Glutamatergic neuron (in vitro differentiated cells): ENCODE results near the gene KLHL10. TPM values are rescaled to one million over a fixed set of nuclear protein-coding genes. Genes with fewer than 3 reads are reported as not detected.

ENCODE experiments used
- DNase-seq: peaks from one replicate; pipeline ENCODE4 v3.0.0; 2022
- H3K27ac Mint-ChIP-seq: one replicate; pipeline ENCODE4 v1.8.0; 2020; ENCODE audit warnings: mild to moderate bottlenecking, mixed read lengths, inconsistent platforms; ENCODE audit not compliant: unreplicated experiment
- H3K27me3 Mint-ChIP-seq: one replicate; pipeline ENCODE4 v1.8.0; 2020; ENCODE audit warnings: mild to moderate bottlenecking, moderate library complexity, mixed read lengths, inconsistent platforms; ENCODE audit not compliant: unreplicated experiment
- H3K36me3 Mint-ChIP-seq: one replicate; pipeline ENCODE4 v1.8.0; 2020; ENCODE audit warnings: mild to moderate bottlenecking, mixed read lengths, inconsistent platforms; ENCODE audit not compliant: unreplicated experiment
- H3K4me1 Mint-ChIP-seq: one replicate; pipeline ENCODE4 v1.8.0; 2020; ENCODE audit warnings: mild to moderate bottlenecking, low read depth, mixed read lengths, inconsistent platforms; ENCODE audit not compliant: unreplicated experiment
- H3K4me3 Mint-ChIP-seq: one replicate; pipeline ENCODE4 v1.8.0; 2020; ENCODE audit warnings: mild to moderate bottlenecking, mixed read lengths, inconsistent platforms; ENCODE audit not compliant: unreplicated experiment
- H3K9me3 Mint-ChIP-seq: one replicate; pipeline ENCODE4 v1.8.0; 2020; ENCODE audit warnings: mild to moderate bottlenecking, moderate library complexity, mixed read lengths, inconsistent platforms; ENCODE audit not compliant: unreplicated experiment
- CTCF ChIP-seq: fragments of 200-600 bp; sonication (generic); IDR thresholded peaks from one replicate; pipeline ENCODE4 v1.5.0; 2021; ENCODE audit not compliant: partially characterized antibody, unreplicated experiment
- total RNA-seq: library from RNA; stranded (reverse); fragmentation: NEBNext Ultra II Directional; extraction: Animal tissue kit (Norgen Biotek cat#: 25700); gene quantifications from one replicate; pipeline ENCODE4 v1.2.1, GENCODE V29; 2021; ENCODE audit not compliant: unreplicated experiment

The KLHL10 gene
- total RNA-seq, 1 donor from 2014 or later = not detected

GRCh38 chr17:41796121-41796895, 41.3 kb upstream of the KLHL10 start:
- no peak for DNase-seq
- Mint-ChIP-seq H3K27ac (no peak overlapping the region), H3K4me1 (peaks cover 6% of the 10 kb centered on the region), H3K27me3 (peaks cover 2% of the 10 kb centered on the region), H3K36me3 (no peaks in the 10 kb centered on the region), H3K9me3 (peaks cover 5% of the 10 kb centered on the region), H3K4me3 (no peak overlapping the region)
- TF ChIP-seq CTCF = no peak

DNA sequence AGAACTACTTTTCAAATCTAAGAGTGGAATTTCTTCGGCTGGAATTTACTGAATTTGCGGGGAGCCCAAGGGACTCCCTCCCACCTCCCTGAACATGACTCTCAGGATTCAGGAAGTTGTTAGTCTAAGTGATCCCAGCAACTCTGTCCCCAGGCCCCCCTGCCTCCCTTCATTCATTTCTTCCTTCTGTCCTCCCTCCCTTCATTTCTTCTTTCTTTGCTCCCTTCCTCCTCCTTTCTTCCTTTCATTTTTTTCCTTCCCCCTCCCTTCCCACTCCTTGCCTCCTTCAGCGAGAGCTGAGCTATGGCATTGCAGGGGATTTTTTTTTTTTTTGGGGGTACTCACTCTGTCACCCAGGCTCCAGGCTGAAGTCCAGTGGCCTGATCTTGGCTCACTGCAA, 40.2 kb upstream of the KLHL10 start:
- Mint-ChIP-seq H3K27me3 (peaks cover 4% of the 10 kb centered on the region), H3K27ac (no peak overlapping the region), H3K9me3 (peaks cover 7% of the 10 kb centered on the region), H3K36me3 (no peaks in the 10 kb centered on the region), H3K4me1 (peaks cover 9% of the 10 kb centered on the region), H3K4me3 (no peak overlapping the region)
- no peak for DNase-seq
- TF ChIP-seq CTCF = no peak

- Mint-ChIP-seq H3K27ac (no peak overlapping the region), H3K9me3 (peaks cover 5% of the 10 kb centered on the region), H3K27me3 (peaks cover 4% of the 10 kb centered on the region), H3K4me1 (peaks cover 3% of the 10 kb centered on the region), H3K36me3 (no peaks in the 10 kb centered on the region), H3K4me3 (no peak overlapping the region)
- DNase-seq = no peak
- TF ChIP-seq CTCF = no peak
Measured at GRCh38 chr17:41799366-41799765, 38.3 kb upstream of the KLHL10 start.

GRCh38 chr17:41800601-41801373, 36.8 kb upstream of the KLHL10 start:
- no peak for TF ChIP-seq CTCF
- H3K4me1 Mint-ChIP-seq = peaks cover 3% of the 10 kb centered on the region
- H3K27me3 Mint-ChIP-seq = peaks cover 4% of the 10 kb centered on the region
- no peak overlapping the region for H3K27ac Mint-ChIP-seq
- H3K36me3 Mint-ChIP-seq = no peaks in the 10 kb centered on the region
- H3K9me3 Mint-ChIP-seq = peaks cover 5% of the 10 kb centered on the region
- DNase-seq = no peak
- no peak overlapping the region for H3K4me3 Mint-ChIP-seq
